ENCODE results near the gene MKRN2. TPM values are rescaled to one million over a fixed set of nuclear protein-coding genes. Genes with fewer than 3 reads are reported as not detected.

The MKRN2 gene
- total RNA-seq, 1 donor from 2014 or later = 23.4 TPM

- Histone ChIP-seq H3K4me1 (no peaks in the 10 kb centered on the region), H3K27ac (no peak overlapping the region), H3K9me3 (no peaks in the 10 kb centered on the region), H3K36me3 (no peaks in the 10 kb centered on the region), H3K4me3 (peak overlapping the region; percentile 11), H3K27me3 (no peaks in the 10 kb centered on the region)
- DNase-seq (no peak), ATAC-seq (no peak)
- TF ChIP-seq, protein P1, sequence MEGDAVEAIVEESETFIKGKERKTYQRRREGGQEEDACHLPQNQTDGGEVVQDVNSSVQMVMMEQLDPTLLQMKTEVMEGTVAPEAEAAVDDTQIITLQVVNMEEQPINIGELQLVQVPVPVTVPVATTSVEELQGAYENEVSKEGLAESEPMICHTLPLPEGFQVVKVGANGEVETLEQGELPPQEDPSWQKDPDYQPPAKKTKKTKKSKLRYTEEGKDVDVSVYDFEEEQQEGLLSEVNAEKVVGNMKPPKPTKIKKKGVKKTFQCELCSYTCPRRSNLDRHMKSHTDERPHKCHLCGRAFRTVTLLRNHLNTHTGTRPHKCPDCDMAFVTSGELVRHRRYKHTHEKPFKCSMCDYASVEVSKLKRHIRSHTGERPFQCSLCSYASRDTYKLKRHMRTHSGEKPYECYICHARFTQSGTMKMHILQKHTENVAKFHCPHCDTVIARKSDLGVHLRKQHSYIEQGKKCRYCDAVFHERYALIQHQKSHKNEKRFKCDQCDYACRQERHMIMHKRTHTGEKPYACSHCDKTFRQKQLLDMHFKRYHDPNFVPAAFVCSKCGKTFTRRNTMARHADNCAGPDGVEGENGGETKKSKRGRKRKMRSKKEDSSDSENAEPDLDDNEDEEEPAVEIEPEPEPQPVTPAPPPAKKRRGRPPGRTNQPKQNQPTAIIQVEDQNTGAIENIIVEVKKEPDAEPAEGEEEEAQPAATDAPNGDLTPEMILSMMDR (IDR thresholded peaks at IDR 0.05) = no peak
- intact Hi-C loops (cut with DNase I) = no loop called here
These were observed 12.0 kb upstream of the MKRN2 start for GRCh38 chr3:12544652-12545472.

DNA sequence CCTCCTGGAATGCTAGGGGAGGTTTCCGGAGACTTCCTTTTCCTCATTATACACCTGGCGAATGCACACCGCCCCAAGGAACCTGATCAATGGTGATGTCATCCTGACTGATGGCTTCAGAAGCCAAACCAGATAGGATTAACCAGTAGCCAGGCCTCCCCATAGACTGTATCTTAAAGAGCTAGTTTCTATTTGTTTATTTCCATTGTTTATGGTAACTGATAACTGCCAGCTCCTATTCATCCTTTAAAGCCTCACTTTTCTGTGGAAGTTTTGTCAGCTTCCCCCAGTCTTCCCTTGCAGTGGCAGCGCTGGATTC is 11.5 kb upstream of the MKRN2 start, which contains the start of gene MKRN2OS:
MKRN2OS (minus strand) TSS at position 27 of the 319 bp plus-strand sequence. CDS start 35 bp downstream, outside the sequence.
- TF ChIP-seq, protein P1 (IDR thresholded peaks at IDR 0.05) = no peak
- H3K4me3 ChIP-seq = peak within 1 kb of the TSS; percentile 11
- no peaks in the 10 kb centered on the region for H3K36me3 ChIP-seq
- DNase-seq = no peak
- H3K4me1 ChIP-seq = no peaks in the 10 kb centered on the region
- intact Hi-C loops (cut with DNase I) = no loop called here
- no peaks in the 10 kb centered on the region for H3K27me3 ChIP-seq
- no peak within 1 kb of the TSS for H3K27ac ChIP-seq
- H3K9me3 ChIP-seq = no peaks in the 10 kb centered on the region
- peak; percentile 80 for ATAC-seq

GRCh38 chr3:12549971-12550760 is 6.7 kb upstream of the MKRN2 start:
- Histone ChIP-seq H3K27me3 (peaks cover 21% of the 10 kb centered on the region), H3K36me3 (no peaks in the 10 kb centered on the region), H3K4me3 (no peak overlapping the region), H3K4me1 (no peaks in the 10 kb centered on the region), H3K9me3 (no peaks in the 10 kb centered on the region), H3K27ac (no peak overlapping the region)
- TF ChIP-seq, protein P1 (IDR thresholded peaks at IDR 0.05) = no peak
- no peak for ATAC-seq
- DNase-seq = no peak
- intact Hi-C loops (cut with DNase I) = no loop called here

- H3K4me3 ChIP-seq = peak overlapping the region; percentile 44
- intact Hi-C loops (cut with DNase I) = no loop called here
- DNase-seq (no peak), ATAC-seq (no peak)
- no peak overlapping the region for H3K27ac ChIP-seq
- TF ChIP-seq, protein P1 (IDR thresholded peaks at IDR 0.05) = no peak
- peaks cover 15% of the 10 kb centered on the region for H3K4me1 ChIP-seq
- H3K27me3 ChIP-seq = peaks cover 21% of the 10 kb centered on the region
- H3K36me3 ChIP-seq = no peaks in the 10 kb centered on the region
- H3K9me3 ChIP-seq = no peaks in the 10 kb centered on the region
These were observed 2.9 kb upstream of the MKRN2 start for GRCh38 chr3:12553921-12554391.

DNA sequence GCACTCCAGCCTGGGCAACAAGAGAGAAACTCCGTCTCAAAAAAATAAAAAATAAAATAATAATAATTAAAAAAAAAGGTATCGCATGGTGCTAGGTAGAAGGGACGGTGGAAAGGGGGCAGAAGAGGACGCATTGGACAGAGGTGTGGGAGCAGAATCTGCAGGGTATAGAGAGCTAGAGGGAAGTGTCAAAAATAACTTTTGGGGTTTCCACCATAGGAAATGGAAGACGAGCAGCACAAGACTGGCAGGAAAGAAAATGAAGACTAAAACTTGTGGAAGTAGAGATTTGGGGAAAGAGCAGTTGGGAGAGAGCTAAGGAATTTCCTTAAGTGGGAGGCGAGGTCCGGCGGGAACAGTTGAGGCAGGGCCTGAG is 585 bp upstream of the MKRN2 start:
- TF ChIP-seq, protein P1 (IDR thresholded peaks at IDR 0.05) = no peak

More for the DNA sequence above, 585 bp upstream of the MKRN2 start:
- peak overlapping the region; percentile 73 for H3K4me3 ChIP-seq
- H3K9me3 ChIP-seq = no peaks in the 10 kb centered on the region
- no peak for DNase-seq
- H3K36me3 ChIP-seq = no peaks in the 10 kb centered on the region
- peaks cover 18% of the 10 kb centered on the region for H3K27me3 ChIP-seq
- ATAC-seq = no peak
- peaks cover 25% of the 10 kb centered on the region for H3K4me1 ChIP-seq
- intact Hi-C loops (cut with DNase I) = no loop called here
- H3K27ac ChIP-seq = peak overlapping the region; percentile 93
